Fibroblast of lung (primary cell): Measurements from ENCODE around the gene GPR142. TPM values are rescaled to one million over a fixed set of nuclear protein-coding genes. Genes with fewer than 3 reads are reported as not detected.

ENCODE experiments used
- DNase-seq, 2 donors: peaks; one replicate each; pipeline versions ENCODE4 v3.0.0 to v3.0.0-alpha.2; 2010; ENCODE audit warnings: low read depth in 2 of 2
- H2AFZ ChIP-seq: 2 replicates; pipeline ENCODE4 v1.5.1; 2012; ENCODE audit warnings: low read length, control low read depth, inconsistent platforms
- H3K27ac ChIP-seq: 2 replicates; pipeline ENCODE4 v1.5.1; 2011; ENCODE audit warnings: low read length, control low read depth; ENCODE audit not compliant: insufficient read depth
- H3K27me3 ChIP-seq: 2 replicates; pipeline ENCODE4 v1.5.1; 2011; ENCODE audit warnings: mild to moderate bottlenecking, low read length; ENCODE audit not compliant: control insufficient read depth, insufficient read depth
- H3K36me3 ChIP-seq: 2 replicates; pipeline ENCODE4 v1.5.1; 2011; ENCODE audit warnings: low read length; ENCODE audit not compliant: control insufficient read depth, insufficient read depth
- H3K4me1 ChIP-seq: 2 replicates; pipeline ENCODE4 v1.5.1; 2011; ENCODE audit warnings: low read length; ENCODE audit not compliant: control insufficient read depth, insufficient read depth; ENCODE audit errors: extremely low read depth
- H3K4me2 ChIP-seq: 2 replicates; pipeline ENCODE4 v1.5.1; 2011; ENCODE audit warnings: low read length, control low read depth; ENCODE audit not compliant: insufficient read depth; ENCODE audit errors: extremely low read depth
- H3K4me3 ChIP-seq, 4 experiments: fragments of 200-600 bp in 1 of 4; sonication (generic) in 1 of 4; replicated peaks in 1 of 4; 2 replicates each; pipeline ENCODE4 v1.5.1; 2011 to 2016; ENCODE audit warnings: low read length in 4 of 4, low read depth in 3 of 4, mild to moderate bottlenecking in 3 of 4, control low read depth in 2 of 4, inconsistent platforms in 1 of 4, mixed read lengths in 1 of 4; ENCODE audit not compliant: insufficient read depth in 1 of 4; ENCODE audit errors: control extremely low read depth in 1 of 4
- H3K79me2 ChIP-seq: 2 replicates; pipeline ENCODE4 v1.5.1; 2012; ENCODE audit warnings: mild to moderate bottlenecking, low read length, inconsistent platforms; ENCODE audit not compliant: control insufficient read depth, insufficient read depth
- H3K9ac ChIP-seq: 2 replicates; pipeline ENCODE4 v1.5.1; 2011; ENCODE audit warnings: mild to moderate bottlenecking, low read length, control low read depth; ENCODE audit not compliant: insufficient read depth
- H3K9me3 ChIP-seq: 2 replicates; pipeline ENCODE4 v1.5.1; 2012; ENCODE audit warnings: low read depth, low read length; ENCODE audit not compliant: control insufficient read depth, insufficient read depth
- H4K20me1 ChIP-seq: 2 replicates; pipeline ENCODE4 v1.5.1; 2011; ENCODE audit warnings: low read length; ENCODE audit not compliant: control insufficient read depth, insufficient read depth; ENCODE audit errors: extremely low read depth
- EZH2 ChIP-seq: IDR thresholded peaks from 2 replicates; pipeline ENCODE4 v1.5.1; 2012; ENCODE audit warnings: low read length, control low read depth, mild to moderate bottlenecking; ENCODE audit errors: missing control alignments
- polyA plus RNA-seq, 2 donors: library from polyadenylated mRNA; depleted of rRNA in 1 of 2; stranded (reverse) in 1 of 2; unstranded in 1 of 2; fragments of >200 nt; gene quantifications; 2 replicates each; pipeline ENCODE4 v1.2.1, GENCODE V29; 2011 to 2012; ENCODE audit warnings: missing spikeins in 1 of 2
- total RNA-seq: library from RNA; depleted of rRNA; stranded (reverse); fragments of >200 nt; gene quantifications from 2 replicates; pipeline ENCODE4 v1.2.1, GENCODE V29; 2014
- TF ChIP-seq, protein P1 (sequence below), 2 donors: IDR thresholded peaks in 1 of 2; conservative IDR thresholded peaks in 1 of 2; 1 replicate in 1 of 2; 2 replicates in 1 of 2; pipeline ENCODE4 v1.5.1; 2011 to 2012; ENCODE audit warnings: low read length in 2 of 2, control low read depth in 1 of 2, inconsistent platforms in 1 of 2, low read depth in 1 of 2, mild to moderate bottlenecking in 1 of 2

Gene GPR142
- total and polyA plus RNA-seq, 2 donors (not counting 1 experiment from before 2014, with no cell fraction given) = not detected

GRCh38 chr17:74325376-74325742 is 41.9 kb upstream of the GPR142 start:
- Histone ChIP-seq H4K20me1 (no peaks in the 10 kb centered on the region), H3K4me3 (no peak overlapping the region), H3K9me3 (no peaks in the 10 kb centered on the region), H2AFZ (no peak overlapping the region), H3K27me3 (no peaks in the 10 kb centered on the region), H3K27ac (no peak overlapping the region), H3K4me1 (no peaks in the 10 kb centered on the region), H3K36me3 (no peaks in the 10 kb centered on the region), H3K4me2 (no peak overlapping the region), H3K79me2 (no peaks in the 10 kb centered on the region), H3K9ac (no peak overlapping the region)
- no peak for DNase-seq
- TF ChIP-seq, protein P1, sequence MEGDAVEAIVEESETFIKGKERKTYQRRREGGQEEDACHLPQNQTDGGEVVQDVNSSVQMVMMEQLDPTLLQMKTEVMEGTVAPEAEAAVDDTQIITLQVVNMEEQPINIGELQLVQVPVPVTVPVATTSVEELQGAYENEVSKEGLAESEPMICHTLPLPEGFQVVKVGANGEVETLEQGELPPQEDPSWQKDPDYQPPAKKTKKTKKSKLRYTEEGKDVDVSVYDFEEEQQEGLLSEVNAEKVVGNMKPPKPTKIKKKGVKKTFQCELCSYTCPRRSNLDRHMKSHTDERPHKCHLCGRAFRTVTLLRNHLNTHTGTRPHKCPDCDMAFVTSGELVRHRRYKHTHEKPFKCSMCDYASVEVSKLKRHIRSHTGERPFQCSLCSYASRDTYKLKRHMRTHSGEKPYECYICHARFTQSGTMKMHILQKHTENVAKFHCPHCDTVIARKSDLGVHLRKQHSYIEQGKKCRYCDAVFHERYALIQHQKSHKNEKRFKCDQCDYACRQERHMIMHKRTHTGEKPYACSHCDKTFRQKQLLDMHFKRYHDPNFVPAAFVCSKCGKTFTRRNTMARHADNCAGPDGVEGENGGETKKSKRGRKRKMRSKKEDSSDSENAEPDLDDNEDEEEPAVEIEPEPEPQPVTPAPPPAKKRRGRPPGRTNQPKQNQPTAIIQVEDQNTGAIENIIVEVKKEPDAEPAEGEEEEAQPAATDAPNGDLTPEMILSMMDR (conservative IDR thresholded peaks at IDR 0.05 in 1 of 2, IDR thresholded peaks at IDR 0.05 in 1 of 2; ENCODE audit: low read depth in 1 of 2, low read length in 2 of 2) = no peak
- no peak for TF ChIP-seq EZH2

DNA sequence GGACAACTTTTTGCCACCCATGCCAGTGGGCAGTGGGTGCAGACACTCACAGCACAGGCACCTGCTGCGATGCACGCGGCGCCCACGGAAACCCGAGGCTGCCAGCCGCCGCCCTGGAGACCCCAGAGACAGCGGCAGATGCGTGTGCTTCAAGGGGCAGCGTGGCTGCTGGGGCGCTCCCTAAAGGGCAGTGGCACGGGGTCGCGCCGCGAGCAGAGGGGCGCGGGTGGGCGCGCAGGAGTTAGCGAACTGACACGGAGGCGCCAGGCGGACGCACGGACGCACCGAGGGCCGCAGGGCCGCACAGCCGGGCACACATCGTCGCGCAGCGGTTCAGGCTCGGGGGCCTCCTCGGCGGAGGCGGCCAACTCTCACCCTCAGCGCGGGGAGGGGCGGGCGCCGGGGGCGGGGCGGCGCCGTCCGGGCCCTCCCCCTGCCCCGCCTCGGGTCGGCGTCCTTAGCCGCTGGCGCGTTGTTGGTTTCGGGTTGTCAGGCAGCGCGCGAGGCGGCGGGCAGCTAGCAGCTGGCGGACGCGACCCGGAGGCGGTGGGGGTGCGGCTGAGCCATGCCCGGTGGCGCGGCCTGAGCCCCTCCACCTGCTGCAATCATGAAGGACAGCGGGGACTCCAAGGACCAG is 41.4 kb upstream of the GPR142 start, which contains the start of gene KIF19:
Gene KIF19 (plus strand): TSS at position 484 of the 637 bp plus-strand sequence. CDS start 124 bp downstream, at position 608.
- no peaks in the 10 kb centered on the region for H3K79me2 ChIP-seq
- no peaks in the 10 kb centered on the region for H3K9me3 ChIP-seq
- H2AFZ ChIP-seq = no peak within 1 kb of the TSS
- no peak within 1 kb of the TSS for H3K4me3 ChIP-seq
- no peak within 1 kb of the TSS for H3K27ac ChIP-seq
- H3K4me2 ChIP-seq = no peak within 1 kb of the TSS
- no peaks in the 10 kb centered on the region for H3K4me1 ChIP-seq
- H3K36me3 ChIP-seq = no peaks in the 10 kb centered on the region
- peak in 1 of 2 donors; percentile 17 for DNase-seq
- H4K20me1 ChIP-seq = no peaks in the 10 kb centered on the region
- no peaks in the 10 kb centered on the region for H3K27me3 ChIP-seq
- no peak for TF ChIP-seq EZH2
- TF ChIP-seq, protein P1 (conservative IDR thresholded peaks at IDR 0.05 in 1 of 2, IDR thresholded peaks at IDR 0.05 in 1 of 2; ENCODE audit: low read depth in 1 of 2, low read length in 2 of 2) = no peak
- H3K9ac ChIP-seq = no peak within 1 kb of the TSS

DNA sequence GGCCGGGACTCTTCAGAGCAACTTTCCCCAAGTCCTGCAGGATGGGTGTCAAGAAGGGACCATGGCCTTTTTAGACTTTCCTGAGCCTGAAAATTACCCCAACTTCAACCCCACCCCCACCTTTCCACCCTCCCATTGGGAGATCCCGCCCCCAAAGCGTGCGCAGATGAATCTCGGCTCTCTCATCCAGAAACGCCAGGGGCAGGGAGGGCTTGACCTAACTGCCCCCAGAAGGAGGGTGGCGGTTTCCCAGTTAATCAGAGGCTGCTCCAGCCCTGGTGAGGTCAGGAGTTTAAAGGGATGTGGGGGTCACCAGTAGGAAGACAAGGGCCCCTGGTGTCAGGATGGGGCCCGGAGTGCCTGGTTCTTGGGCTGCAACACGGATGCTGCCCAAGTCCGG is 40.8 kb upstream of the GPR142 start:
- Histone ChIP-seq H2AFZ (no peak overlapping the region), H3K9me3 (no peaks in the 10 kb centered on the region), H3K4me2 (no peak overlapping the region), H3K27ac (no peak overlapping the region), H4K20me1 (no peaks in the 10 kb centered on the region), H3K4me3 (no peak overlapping the region), H3K79me2 (no peaks in the 10 kb centered on the region), H3K4me1 (no peaks in the 10 kb centered on the region), H3K9ac (no peak overlapping the region), H3K27me3 (no peaks in the 10 kb centered on the region), H3K36me3 (no peaks in the 10 kb centered on the region)
- DNase-seq = no peak
- TF ChIP-seq, protein P1 (conservative IDR thresholded peaks at IDR 0.05 in 1 of 2, IDR thresholded peaks at IDR 0.05 in 1 of 2; ENCODE audit: low read depth in 1 of 2, low read length in 2 of 2) = no peak
- TF ChIP-seq EZH2 = no peak
